Lower lobe of right lung (tissue), 2 donors: ENCODE measurements around the gene CMTM7. TPM values are rescaled to one million over a fixed set of nuclear protein-coding genes. Genes with fewer than 3 reads are reported as not detected.

ENCODE experiments used
- ATAC-seq, 2 donors: fragments of 200-7000 bp; cut with Tn5 transposase; one replicate each; pipeline ENCODE4 v1.9.1; 2020 to 2022; ENCODE audit warnings: mild to moderate bottlenecking in 2 of 2, moderate library complexity in 2 of 2
- DNase-seq: peaks from one replicate; pipeline ENCODE4 v3.0.0-alpha.2; 2020
- H3K27ac ChIP-seq: fragments of 200-600 bp; one replicate; pipeline ENCODE4 v1.8.0; 2022
- H3K27me3 ChIP-seq: fragments of 200-600 bp; one replicate; pipeline ENCODE4 v1.8.0; 2022; ENCODE audit warnings: low read depth
- H3K36me3 ChIP-seq: fragments of 200-600 bp; one replicate; pipeline ENCODE4 v1.8.0; 2022; ENCODE audit warnings: mild to moderate bottlenecking
- H3K4me1 ChIP-seq: fragments of 200-600 bp; one replicate; pipeline ENCODE4 v1.8.0; 2022
- H3K4me3 ChIP-seq: fragments of 200-600 bp; one replicate; pipeline ENCODE4 v1.8.0; 2022; ENCODE audit warnings: mild to moderate bottlenecking
- H3K9me3 ChIP-seq: fragments of 200-600 bp; one replicate; pipeline ENCODE4 v1.8.0; 2022
- CTCF ChIP-seq: fragments of 200-600 bp; IDR thresholded peaks from one replicate; pipeline ENCODE4 v1.8.0; 2022; ENCODE audit warnings: antibody characterized with exemption, mild to moderate bottlenecking
- intact Hi-C: fragments of 100-400 bp; cut with DNase I; formaldehyde crosslinking; loops from one replicate; pipeline ENCODE4 v1.11.0; 2022
- total RNA-seq: library from RNA; stranded (reverse); fragmentation: NEBNext Ultra II Directional; extraction: Animal tissue kit (Norgen Biotek cat#: 25700); gene quantifications from one replicate; pipeline ENCODE4 v1.2.1, GENCODE V29; 2021
- donor health status: DM: no; HTN: yes; CAD: no; lungs with severe emphysema.

Gene CMTM7
- total RNA-seq, 1 donor from 2014 or later: 49.9 TPM

- intact Hi-C loops: no loop called here
- Histone ChIP-seq H3K36me3 (peaks cover 57% of the 10 kb centered on the region), H3K4me1 (peaks cover 8% of the 10 kb centered on the region), H3K4me3 (no peak overlapping the region), H3K27me3 (no peaks in the 10 kb centered on the region), H3K27ac (no peak overlapping the region), H3K9me3 (no peaks in the 10 kb centered on the region)
- DNase-seq: no peak
- no peak for ATAC-seq
- TF ChIP-seq CTCF: no peak
Observed at GRCh38 chr3:32487781-32488473, 96.3 kb downstream of the CMTM7 start.

GRCh38 chr3:32488474-32489008 is 96.9 kb downstream of the CMTM7 start:
- Histone ChIP-seq H3K4me3 (no peak overlapping the region), H3K36me3 (peaks cover 53% of the 10 kb centered on the region), H3K27me3 (no peaks in the 10 kb centered on the region), H3K4me1 (peaks cover 15% of the 10 kb centered on the region), H3K27ac (no peak overlapping the region), H3K9me3 (no peaks in the 10 kb centered on the region)
- intact Hi-C loops: no loop called here
- no peak for TF ChIP-seq CTCF
- DNase-seq (no peak), ATAC-seq (no peak)

GRCh38 chr3:32492684-32493436 is 101.2 kb downstream of the CMTM7 start:
- ATAC-seq: no peak
- intact Hi-C loops: no loop called here
- no peak for DNase-seq
- Histone ChIP-seq H3K27me3 (no peaks in the 10 kb centered on the region), H3K9me3 (no peaks in the 10 kb centered on the region), H3K27ac (no peak overlapping the region), H3K4me3 (no peak overlapping the region), H3K4me1 (peaks cover 33% of the 10 kb centered on the region), H3K36me3 (peaks cover 25% of the 10 kb centered on the region)
- TF ChIP-seq CTCF: no peak

GRCh38 chr3:32493437-32494414 is 102.1 kb downstream of the CMTM7 start:
- Histone ChIP-seq H3K27me3 (no peaks in the 10 kb centered on the region), H3K36me3 (peaks cover 17% of the 10 kb centered on the region), H3K4me1 (peaks cover 33% of the 10 kb centered on the region), H3K27ac (no peak overlapping the region), H3K4me3 (no peak overlapping the region), H3K9me3 (no peaks in the 10 kb centered on the region)
- no peak for DNase-seq
- peak in 1 of 2 donors; percentile 34 for ATAC-seq
- intact Hi-C loops: no loop called here
- no peak for TF ChIP-seq CTCF

GRCh38 chr3:32495085-32495484 is 103.4 kb downstream of the CMTM7 start:
- Histone ChIP-seq H3K4me1 (peaks cover 37% of the 10 kb centered on the region), H3K36me3 (peaks cover 9% of the 10 kb centered on the region), H3K27me3 (no peaks in the 10 kb centered on the region), H3K9me3 (no peaks in the 10 kb centered on the region), H3K4me3 (no peak overlapping the region), H3K27ac (no peak overlapping the region)
- no peak for DNase-seq
- intact Hi-C loops: no loop called here
- TF ChIP-seq CTCF: no peak
- no peak for ATAC-seq
